HT-29 (cell line): ENCODE measurements around the gene KIF23. TPM values are rescaled to one million over a fixed set of nuclear protein-coding genes. Genes with fewer than 3 reads are reported as not detected.

ENCODE experiments used
- DNase-seq: peaks from one replicate; pipeline ENCODE4 v3.0.0-alpha.2; 2015; ENCODE audit warnings: low spot score
- total RNA-seq: library from RNA; depleted of rRNA; stranded (reverse); fragments of >200 nt; shearing (Covaris generic); gene quantifications from 2 replicates; pipeline ENCODE4 v1.2.3, GENCODE V29; 2014

Gene KIF23
- total RNA-seq, 1 experiment from 2014 or later, result 66.8 TPM

GRCh38 chr15:69463182-69463756 is 49.1 kb downstream of the KIF23 start:
- DNase-seq, result no peak

DNA sequence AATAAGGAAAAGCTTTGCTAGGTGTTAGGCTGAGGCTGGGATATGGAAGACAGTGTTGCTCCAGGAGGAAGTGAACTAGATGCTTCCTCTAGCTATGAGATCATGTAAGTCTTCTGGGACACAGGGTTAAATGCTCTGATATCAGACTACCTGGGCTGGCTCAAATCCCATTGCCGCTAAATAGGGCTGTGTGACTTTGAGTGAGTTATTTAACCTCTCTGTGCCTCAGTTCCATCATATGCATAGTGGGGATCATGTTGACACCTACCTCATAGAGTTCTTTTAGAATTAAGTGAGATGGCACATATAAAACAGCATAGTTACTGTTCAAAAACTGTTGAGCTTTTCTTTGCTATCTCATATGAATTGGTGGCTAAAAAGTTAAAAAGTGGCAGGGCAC is 51.1 kb downstream of the KIF23 start:
- no peak for DNase-seq

- DNase-seq, result no peak
Measured at GRCh38 chr15:69466733-69467132, 52.6 kb downstream of the KIF23 start.

DNA sequence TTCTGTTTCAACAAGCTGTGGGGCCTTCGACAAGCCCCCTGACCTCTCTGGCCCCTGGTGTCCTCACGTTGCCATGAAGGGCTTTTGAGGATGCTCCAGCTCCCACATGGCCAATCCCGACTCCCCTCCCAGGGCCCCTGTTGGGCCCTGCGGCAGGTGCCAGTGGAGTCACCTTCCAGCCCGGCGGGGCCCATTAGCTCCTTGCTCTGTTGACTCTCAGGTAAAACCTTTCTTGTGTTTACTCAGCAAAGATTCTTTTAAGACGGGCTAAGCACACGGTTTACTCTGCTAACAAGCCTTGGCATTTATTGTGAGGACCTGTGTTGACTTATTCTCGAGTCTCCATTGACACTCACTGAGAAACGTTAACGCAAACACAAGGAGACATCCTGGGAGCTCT is 53.5 kb downstream of the KIF23 start:
- DNase-seq, result peak; percentile 81

DNA sequence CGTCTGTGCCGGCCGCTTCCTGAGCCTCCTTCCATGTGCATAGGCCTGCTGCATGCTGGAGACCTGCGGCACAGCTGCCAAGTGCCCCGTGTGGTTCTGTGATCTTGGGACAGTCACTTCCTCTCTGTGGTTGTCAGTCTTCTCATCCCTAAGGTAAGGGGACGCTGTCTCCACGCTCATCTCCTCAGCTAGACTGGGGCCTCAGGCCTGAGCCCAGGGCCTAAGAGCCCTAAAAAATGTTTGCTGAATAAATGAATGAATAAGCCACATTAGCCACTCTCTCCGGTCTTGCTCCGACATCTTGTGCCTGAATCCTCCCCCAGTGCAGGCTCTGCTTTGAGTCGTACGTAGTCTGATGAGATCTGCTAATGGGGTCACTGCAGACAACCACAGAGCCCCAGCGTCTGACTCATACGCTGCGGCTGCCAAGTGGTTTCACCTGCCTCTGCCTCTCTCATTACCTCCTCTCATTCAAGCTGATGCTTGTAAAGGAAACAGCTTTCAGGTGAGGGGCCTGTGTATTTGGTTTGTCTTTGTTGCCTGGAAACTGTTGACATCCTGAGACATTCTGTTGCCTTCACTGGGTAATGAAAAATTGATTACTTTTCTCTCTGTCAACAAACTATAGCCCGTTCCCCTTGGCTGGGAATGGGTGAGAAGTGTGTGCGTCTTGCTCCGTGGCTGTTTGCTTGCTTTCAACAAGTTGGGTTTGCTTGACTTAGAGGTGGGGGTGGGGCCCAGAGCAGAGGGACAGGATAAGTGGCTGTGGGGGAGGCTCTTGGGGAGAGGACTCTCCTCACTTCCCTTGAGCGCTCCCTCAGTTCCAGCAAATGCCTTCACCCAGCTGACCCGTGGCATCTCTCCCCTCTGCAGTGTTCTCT is 54.3 kb downstream of the KIF23 start:
- DNase-seq, result peak; percentile 96

DNA sequence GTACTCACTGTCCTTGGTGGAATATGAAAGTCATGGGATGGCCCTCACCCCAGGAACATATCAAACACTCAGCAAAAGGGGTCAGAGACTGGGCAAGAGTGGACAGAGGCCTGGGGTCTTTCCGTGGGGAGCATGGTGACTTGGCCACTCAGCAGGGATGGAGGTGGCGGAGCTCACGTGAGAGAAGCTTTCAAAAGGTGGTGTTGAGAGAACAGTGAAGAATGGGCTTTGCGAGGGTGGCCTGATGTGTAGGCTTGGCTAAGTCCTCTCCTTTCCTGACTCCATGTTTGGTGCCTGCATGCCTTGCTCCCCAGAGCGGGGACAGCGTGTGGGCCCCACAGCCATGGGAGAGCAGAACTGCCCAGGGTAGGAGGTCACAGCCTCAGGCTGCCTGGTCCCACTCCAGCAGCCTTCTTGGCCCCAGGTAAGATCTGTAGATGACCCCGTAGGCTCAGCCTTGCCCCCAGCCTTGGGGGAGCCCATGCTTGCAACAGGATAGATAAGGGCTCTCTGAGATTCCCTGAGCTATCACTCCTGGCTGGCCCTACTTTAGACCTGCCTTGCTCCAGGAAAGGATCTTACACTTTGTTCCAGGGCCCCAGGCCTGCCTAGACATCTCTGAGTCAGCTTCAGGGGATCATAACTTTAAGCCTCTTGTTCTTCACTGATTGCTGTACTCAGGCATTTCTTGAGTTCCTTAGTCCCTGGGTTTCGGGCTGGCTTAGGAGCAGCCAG is 55.5 kb downstream of the KIF23 start:
- no peak for DNase-seq

GRCh38 chr15:69472046-69472445 is 57.9 kb downstream of the KIF23 start:
- no peak for DNase-seq

DNA sequence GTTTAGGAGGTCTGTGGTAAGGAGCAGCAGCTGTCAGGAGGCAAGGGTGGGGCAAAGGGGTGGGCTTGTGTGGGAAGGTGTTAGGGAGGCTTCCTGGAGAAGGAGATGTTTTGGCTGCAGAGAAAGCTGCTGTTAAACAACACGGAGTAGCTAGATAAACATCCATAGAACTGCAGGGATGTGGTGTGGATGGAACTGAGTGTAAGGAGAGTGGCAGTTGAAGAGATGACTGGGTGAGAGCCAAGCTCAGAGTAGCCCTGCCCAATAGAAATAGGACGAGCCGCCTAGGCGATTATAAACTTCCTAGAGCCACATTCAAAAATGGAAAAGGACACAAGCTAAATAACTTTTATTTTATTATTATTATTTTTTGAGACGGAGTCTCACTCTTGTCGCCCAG is 58.4 kb downstream of the KIF23 start:
- no peak for DNase-seq

DNA sequence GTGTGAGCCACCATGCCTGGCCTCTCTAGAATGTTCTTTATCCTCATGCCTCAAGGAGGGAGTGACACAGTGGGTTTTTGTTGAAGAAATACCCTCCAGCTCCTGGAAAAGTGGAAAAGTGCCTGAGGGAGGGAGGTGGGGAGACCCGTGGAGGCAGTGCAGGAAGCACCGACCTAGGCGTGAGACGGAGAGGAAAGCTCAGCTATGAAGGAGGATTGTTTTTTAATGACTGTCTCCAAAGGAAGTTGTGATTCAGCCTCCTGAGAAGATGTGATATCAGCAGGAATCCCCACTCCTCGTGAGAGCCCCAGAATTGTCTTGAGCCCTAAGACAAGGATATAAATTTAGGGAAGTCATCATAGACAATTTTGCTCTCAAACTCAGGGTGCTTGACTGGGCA is 60.1 kb downstream of the KIF23 start:
- no peak for DNase-seq

GRCh38 chr15:69474846-69475455 is 60.8 kb downstream of the KIF23 start:
- DNase-seq, result no peak

- DNase-seq, result peak; percentile 94
Measured at GRCh38 chr15:69475769-69476358, 61.7 kb downstream of the KIF23 start.

DNA sequence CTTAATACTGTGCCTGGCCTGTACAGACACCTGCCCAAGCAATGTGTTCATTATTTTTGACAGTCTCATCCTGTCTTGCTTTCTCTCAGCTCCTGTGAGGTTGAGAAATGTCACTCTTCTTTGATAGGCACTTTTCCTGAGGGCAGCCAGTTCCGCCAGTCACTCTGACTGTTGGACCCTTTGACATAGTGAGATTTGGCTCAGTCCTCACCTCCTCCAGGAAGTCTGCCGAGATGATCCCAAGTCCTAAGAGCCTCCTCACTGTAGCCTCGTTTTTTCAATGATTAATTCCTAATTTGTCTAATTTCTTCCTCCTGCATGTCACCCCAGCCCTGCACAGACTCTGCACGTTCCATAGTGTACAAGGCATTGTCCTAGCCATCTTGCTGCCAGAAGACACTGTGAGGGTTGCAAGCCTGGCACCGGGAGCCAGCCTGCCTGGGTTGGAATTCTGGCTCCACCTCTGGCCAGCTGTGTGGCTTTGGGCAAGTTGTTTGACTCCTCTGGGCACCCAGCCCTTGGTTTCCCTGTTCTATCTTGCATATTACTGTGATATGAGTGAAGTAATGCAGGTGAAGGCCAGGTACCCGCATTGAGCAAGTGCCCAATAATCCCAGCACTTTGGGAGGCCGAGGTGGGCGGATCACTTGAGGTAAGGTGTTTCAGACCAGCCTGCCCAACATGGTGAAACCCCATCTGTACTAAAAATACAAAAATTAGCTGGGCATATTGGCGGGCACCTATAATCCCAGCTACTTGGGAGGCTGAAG is 62.7 kb downstream of the KIF23 start:
- DNase-seq, result no peak

DNA sequence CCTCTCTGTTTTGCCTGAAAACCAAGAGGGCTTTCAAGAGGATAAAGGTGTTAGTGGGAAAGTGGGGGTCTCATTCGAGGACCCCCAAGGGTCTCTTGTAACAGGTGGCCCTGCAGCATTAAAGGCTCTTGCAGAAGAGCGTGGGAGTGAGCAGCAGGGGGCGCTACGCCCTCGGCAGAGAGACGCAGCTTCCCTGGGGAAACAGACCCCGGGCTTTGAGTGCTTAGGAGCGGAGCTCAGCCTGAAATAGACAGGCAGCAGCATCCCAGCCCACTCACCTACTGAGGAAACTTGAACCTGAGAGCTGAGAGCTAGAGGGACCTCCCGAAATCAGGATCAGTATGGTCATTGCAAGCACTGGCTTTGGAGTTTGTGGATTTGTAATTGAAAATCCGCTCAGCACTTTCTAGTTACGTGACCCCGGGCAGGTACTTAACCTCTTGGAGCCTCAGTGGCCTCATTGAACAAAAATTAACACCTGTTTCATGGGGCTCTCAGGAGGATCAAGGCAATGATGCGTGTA is 64.2 kb downstream of the KIF23 start:
- peak; percentile 74 for DNase-seq

DNA sequence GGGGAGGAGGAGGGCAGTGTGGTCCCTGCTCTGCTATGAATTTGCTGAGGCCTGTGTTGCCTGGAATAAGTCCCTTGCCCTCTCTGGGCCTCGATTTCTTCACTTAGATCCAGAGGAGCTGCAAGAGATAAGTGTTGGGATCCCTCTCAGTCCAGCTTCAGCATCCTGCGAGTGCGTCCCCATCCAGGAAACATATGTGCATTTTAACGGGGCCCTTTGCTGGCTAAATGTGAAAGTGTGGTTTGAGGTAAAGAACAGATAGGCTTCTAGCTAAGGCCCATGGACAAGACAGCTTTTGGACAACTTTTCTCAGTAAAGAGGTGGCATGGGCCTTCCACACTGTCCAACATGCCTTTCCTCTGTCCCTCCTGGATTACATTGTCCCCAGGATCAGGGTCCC is 64.9 kb downstream of the KIF23 start:
- DNase-seq, result no peak

GRCh38 chr15:69479971-69480370 is 65.8 kb downstream of the KIF23 start:
- DNase-seq, result no peak

- DNase-seq, result no peak
Measured at GRCh38 chr15:69480932-69481331, 66.8 kb downstream of the KIF23 start.

DNA sequence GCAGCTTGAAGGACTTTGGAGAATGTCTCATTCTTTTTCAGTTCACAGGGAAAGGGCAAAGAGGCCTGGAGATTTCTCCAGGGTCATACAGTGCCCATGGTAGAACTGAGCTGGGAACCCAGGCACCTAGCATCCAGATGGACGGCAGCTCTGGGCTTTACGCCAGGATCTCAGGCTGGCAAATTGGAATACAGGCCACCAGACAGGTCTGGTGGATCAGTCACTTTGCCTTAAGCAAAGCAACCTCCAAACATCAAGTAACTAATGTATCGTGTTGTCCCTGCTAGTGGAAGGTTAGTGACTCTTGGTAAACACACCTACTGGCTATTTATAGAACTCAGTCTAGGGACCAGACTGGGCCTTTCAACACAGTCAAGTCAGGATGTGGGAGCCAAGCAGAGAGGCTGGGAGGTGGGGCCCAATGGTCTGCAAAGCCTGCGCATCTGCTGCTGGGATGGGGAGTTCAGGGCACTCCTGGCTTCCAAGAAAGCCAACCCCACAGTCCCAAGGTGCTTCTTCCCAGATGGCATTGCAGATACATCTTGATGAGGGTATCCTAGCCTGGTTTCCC is 68.6 kb downstream of the KIF23 start:
- peak; percentile 37 for DNase-seq

GRCh38 chr15:69484837-69485236 is 70.7 kb downstream of the KIF23 start:
- DNase-seq, result no peak

- no peak for DNase-seq
Measured at GRCh38 chr15:69486481-69487110, 72.4 kb downstream of the KIF23 start.

GRCh38 chr15:69489073-69489571 is 75.0 kb downstream of the KIF23 start:
- DNase-seq, result no peak
